GM10248 (cell line): ENCODE measurements around the gene SCN3B.

Source experiments
- CTCF ChIA-PET: fragments of 300-600 bp; sonication (Branson Sonifier 250); formaldehyde crosslinking; extraction: SDS; loops from one replicate; lab custom pipeline; 2021; ENCODE audit warnings: antibody characterized with exemption; lab: Yijun Ruan, JAX
- POLR2A ChIA-PET: fragments of 350-650 bp; sonication (Branson Sonifier 250); formaldehyde crosslinking; extraction: SDS; loops from one replicate; lab custom pipeline; 2020; ENCODE audit warnings: antibody characterized with exemption; lab: Yijun Ruan, JAX
- DNase-seq: peaks from one replicate; pipeline ENCODE4 v3.0.0; 2012; ENCODE audit errors: extremely low spot score
- CTCF ChIP-seq: IDR thresholded peaks from 2 replicates; pipeline ENCODE4 v1.5.1; 2012; ENCODE audit warnings: mild to moderate bottlenecking, low read depth; ENCODE audit errors: extremely low read depth, missing control alignments, control extremely low read depth

The SCN3B gene

DNA sequence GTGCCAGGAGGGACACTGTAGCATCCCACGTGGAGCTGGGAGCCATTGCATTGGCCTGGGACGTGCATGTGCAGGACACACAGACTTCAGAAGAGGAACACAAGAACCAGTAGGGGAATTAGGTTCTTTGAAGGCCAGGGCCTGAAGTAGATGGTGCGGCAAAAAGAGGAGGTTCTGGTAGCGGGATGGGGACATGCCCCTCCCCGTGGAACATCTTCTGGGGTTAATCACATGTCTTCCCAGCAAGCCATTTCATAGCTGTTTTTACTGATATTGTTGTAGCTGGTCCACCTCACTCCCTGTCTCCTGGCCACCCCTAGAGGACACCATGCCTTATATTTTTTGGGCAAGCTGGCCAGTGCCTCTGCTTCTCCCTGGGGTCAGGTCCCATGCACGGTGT lies 74.3 kb downstream of the SCN3B start:
- POLR2A ChIA-PET = no interaction called here
- CTCF ChIA-PET = interaction anchor here (0.6 to 5.6 kb wide), 38 partner anchors 10 to 834 kb away, joined by 3 to 56 read pairs (median 5); no protein-coding TSS in a partner anchor
- DNase-seq = no peak
- no peak for TF ChIP-seq CTCF

GRCh38 chr11:123579482-123579812 lies 75.0 kb downstream of the SCN3B start:
- CTCF ChIA-PET = interaction anchor here (1.0 to 5.6 kb wide), 20 partner anchors 9 to 172 kb away, joined by 3 to 56 read pairs (median 7); no protein-coding TSS in a partner anchor
- POLR2A ChIA-PET = no interaction called here
- no peak for DNase-seq
- no peak for TF ChIP-seq CTCF
